DND-41 (cell line): ENCODE data around the gene CDH2.

ENCODE experiments used
- ATAC-seq: fragments of 200-7000 bp; cut with Tn5 transposase; 3 replicates; pipeline ENCODE4 v1.9.1; 2021; ENCODE audit warnings: low read depth; ENCODE audit not compliant: insufficient read depth
- DNase-seq: peaks from one replicate; pipeline ENCODE4 v3.0.0-alpha.2; 2020
- H2AFZ ChIP-seq: 2 replicates; pipeline ENCODE4 v1.6.0; 2012; ENCODE audit warnings: low read depth, low read length
- H3K27ac ChIP-seq: 2 replicates; pipeline ENCODE4 v1.5.1; 2012; ENCODE audit warnings: low read length, inconsistent platforms
- H3K27me3 ChIP-seq: fragments of 200-600 bp; sonication (generic); 2 replicates; pipeline ENCODE4 v1.6.0; 2012; ENCODE audit warnings: low read length, mild to moderate bottlenecking, inconsistent platforms; ENCODE audit not compliant: insufficient read depth, poor library complexity
- H3K36me3 ChIP-seq: 2 replicates; pipeline ENCODE4 v1.5.1; 2012; ENCODE audit warnings: low read length, inconsistent platforms; ENCODE audit not compliant: insufficient read depth
- H3K4me1 ChIP-seq: 2 replicates; pipeline ENCODE4 v1.5.1; 2012; ENCODE audit warnings: mild to moderate bottlenecking, low read length; ENCODE audit not compliant: insufficient read depth
- H3K4me2 ChIP-seq: 2 replicates; pipeline ENCODE4 v1.6.0; 2012; ENCODE audit warnings: mild to moderate bottlenecking, moderate library complexity, low read length, inconsistent platforms; ENCODE audit not compliant: insufficient read depth
- H3K4me3 ChIP-seq, 2 experiments: fragments of 200-600 bp in 1 of 2; shearing (Covaris generic) in 1 of 2; 2 replicates each; pipeline ENCODE4 v1.5.1; 2012 to 2016; ENCODE audit warnings: inconsistent platforms in 2 of 2, low read length in 2 of 2, mild to moderate bottlenecking in 2 of 2, low read depth in 1 of 2, moderate library complexity in 1 of 2
- H3K79me2 ChIP-seq: 2 replicates; pipeline ENCODE4 v1.6.0; 2012; ENCODE audit warnings: low read length, inconsistent platforms; ENCODE audit not compliant: insufficient read depth
- H3K9ac ChIP-seq: 2 replicates; pipeline ENCODE4 v1.6.0; 2012; ENCODE audit warnings: low read depth, mild to moderate bottlenecking, inconsistent platforms, low read length, moderate library complexity
- H3K9me3 ChIP-seq: 2 replicates; pipeline ENCODE4 v1.5.1; 2012; ENCODE audit warnings: low read length, moderate library complexity, mild to moderate bottlenecking, inconsistent platforms; ENCODE audit not compliant: insufficient read depth, severe bottlenecking
- H4K20me1 ChIP-seq: 2 replicates; pipeline ENCODE4 v1.6.0; 2012; ENCODE audit warnings: low read length; ENCODE audit not compliant: insufficient read depth
- EZH2 ChIP-seq: IDR thresholded peaks from 3 replicates; pipeline ENCODE4 v1.6.1; 2012; ENCODE audit warnings: borderline replicate concordance, low read depth, mild to moderate bottlenecking, moderate library complexity, low read length, inconsistent platforms; ENCODE audit not compliant: severe bottlenecking
- TF ChIP-seq, protein P1 (sequence below): IDR thresholded peaks from 2 replicates; pipeline ENCODE4 v1.5.1; 2012; ENCODE audit warnings: borderline replicate concordance, low read length, moderate library complexity, mild to moderate bottlenecking; ENCODE audit not compliant: poor library complexity, severe bottlenecking; ENCODE audit errors: extremely low read depth

Gene CDH2

DNA sequence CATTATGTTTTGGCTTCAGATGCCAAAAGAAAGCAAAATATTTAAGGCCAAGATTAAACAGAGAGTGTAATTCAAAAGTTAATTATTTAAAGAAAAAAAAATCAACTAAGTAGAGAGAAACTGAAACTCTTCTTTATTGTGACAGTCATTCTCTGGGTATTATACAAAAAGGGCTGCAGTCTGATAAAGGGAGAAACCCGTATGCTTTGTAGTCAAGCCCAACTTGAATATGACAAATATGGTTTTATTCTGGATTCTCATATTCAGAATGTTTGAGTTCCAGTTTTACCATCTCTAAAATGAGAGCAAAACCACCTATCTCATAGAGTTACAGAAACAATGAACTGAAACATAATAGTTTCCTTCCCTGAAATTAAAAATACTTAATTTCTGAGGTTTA, 8.2 kb downstream of the CDH2 start:
- Histone ChIP-seq H3K9ac (no peak overlapping the region), H3K4me3 (no peak overlapping the region), H3K4me1 (no peaks in the 10 kb centered on the region)

DNA sequence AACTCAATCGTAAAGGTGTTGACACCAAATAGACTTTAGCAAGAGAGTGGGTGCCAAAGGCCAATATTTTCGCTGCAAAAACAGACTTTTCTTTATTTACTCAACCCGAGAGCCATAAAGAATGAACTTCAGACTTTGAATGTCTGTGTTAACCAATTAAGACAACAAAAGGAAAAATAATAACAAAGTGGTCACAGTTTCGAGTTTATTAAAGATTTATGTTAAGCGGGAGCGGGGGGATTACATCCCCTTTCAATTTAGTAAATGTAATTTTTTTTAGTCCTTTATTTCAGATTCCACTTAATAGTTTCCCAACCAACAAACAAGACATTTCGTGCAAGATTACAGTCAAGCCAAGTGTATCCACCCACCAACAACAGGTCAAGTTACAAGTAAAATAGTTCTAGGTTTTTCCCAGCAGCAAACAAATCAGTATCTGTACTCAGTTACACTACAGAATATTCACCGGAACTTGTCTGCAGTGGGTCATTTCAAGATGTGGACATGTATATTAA, 9.0 kb downstream of the CDH2 start:
- ATAC-seq (no peak), DNase-seq (no peak)
- no peak overlapping the region for H2AFZ ChIP-seq
- H3K9ac ChIP-seq = no peak overlapping the region
- H3K4me1 ChIP-seq = no peaks in the 10 kb centered on the region
- H3K4me2 ChIP-seq = no peak overlapping the region
- H3K9me3 ChIP-seq = no peaks in the 10 kb centered on the region
- peaks cover 9% of the 10 kb centered on the region; the same call in 1 of the 2 replicates for H4K20me1 ChIP-seq
- H3K27me3 ChIP-seq = no peaks in the 10 kb centered on the region
- H3K27ac ChIP-seq = no peak overlapping the region
- H3K79me2 ChIP-seq = peaks cover 93% of the 10 kb centered on the region
- TF ChIP-seq, protein P1, sequence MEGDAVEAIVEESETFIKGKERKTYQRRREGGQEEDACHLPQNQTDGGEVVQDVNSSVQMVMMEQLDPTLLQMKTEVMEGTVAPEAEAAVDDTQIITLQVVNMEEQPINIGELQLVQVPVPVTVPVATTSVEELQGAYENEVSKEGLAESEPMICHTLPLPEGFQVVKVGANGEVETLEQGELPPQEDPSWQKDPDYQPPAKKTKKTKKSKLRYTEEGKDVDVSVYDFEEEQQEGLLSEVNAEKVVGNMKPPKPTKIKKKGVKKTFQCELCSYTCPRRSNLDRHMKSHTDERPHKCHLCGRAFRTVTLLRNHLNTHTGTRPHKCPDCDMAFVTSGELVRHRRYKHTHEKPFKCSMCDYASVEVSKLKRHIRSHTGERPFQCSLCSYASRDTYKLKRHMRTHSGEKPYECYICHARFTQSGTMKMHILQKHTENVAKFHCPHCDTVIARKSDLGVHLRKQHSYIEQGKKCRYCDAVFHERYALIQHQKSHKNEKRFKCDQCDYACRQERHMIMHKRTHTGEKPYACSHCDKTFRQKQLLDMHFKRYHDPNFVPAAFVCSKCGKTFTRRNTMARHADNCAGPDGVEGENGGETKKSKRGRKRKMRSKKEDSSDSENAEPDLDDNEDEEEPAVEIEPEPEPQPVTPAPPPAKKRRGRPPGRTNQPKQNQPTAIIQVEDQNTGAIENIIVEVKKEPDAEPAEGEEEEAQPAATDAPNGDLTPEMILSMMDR = no peak
- no peak for TF ChIP-seq EZH2
- no peak overlapping the region for H3K4me3 ChIP-seq
- H3K36me3 ChIP-seq = no peaks in the 10 kb centered on the region

More for the DNA sequence above, 8.2 kb downstream of the CDH2 start:
- Histone ChIP-seq H4K20me1 (peaks cover 9% of the 10 kb centered on the region; the same call in 1 of the 2 replicates), H2AFZ (no peak overlapping the region), H3K9me3 (no peaks in the 10 kb centered on the region), H3K27me3 (no peaks in the 10 kb centered on the region), H3K27ac (no peak overlapping the region), H3K36me3 (no peaks in the 10 kb centered on the region), H3K4me2 (no peak overlapping the region), H3K79me2 (peaks cover 93% of the 10 kb centered on the region)
- DNase-seq (no peak), ATAC-seq (no peak)
- no peak for TF ChIP-seq EZH2
- TF ChIP-seq, protein P1 = no peak

DNA sequence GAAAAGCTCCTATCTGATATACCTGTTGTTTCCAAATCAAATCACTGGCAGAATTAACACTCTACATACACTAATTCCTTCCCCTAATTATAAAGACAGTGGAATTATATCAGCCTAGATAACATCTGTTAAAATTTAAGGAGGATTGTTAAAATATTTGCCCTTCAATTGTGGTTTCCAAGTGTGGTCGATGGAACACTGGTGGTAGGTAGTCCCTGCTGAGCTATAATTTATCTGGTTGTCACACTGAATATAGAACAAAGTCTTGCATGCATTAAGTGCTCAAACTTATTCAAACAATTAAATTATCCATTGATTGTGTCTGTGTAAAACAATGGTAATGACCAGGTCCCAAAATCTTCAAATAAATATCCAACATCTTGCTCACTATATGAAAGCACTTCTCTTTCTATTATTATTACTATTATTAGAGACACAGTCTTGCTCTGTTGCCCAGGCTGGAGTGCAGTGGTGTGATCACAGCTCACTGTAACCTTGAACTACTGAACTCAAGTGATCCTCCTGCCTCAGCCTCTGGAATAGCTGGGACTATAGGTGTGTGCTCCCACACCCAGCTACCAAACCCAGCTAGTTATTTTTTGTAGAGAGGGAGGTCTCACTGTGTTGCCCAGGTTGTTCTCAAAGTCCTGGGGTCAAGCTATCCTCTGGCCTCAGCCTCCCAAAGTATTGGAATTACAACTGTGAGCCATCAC, 12.0 kb downstream of the CDH2 start:
- no peak for ATAC-seq
- Histone ChIP-seq H3K79me2 (peaks cover 93% of the 10 kb centered on the region), H3K27ac (no peak overlapping the region), H3K4me2 (no peak overlapping the region), H2AFZ (no peak overlapping the region), H3K27me3 (no peaks in the 10 kb centered on the region), H3K9ac (no peak overlapping the region), H3K4me1 (no peaks in the 10 kb centered on the region), H4K20me1 (peaks cover 27% of the 10 kb centered on the region), H3K4me3 (no peak overlapping the region), H3K36me3 (no peaks in the 10 kb centered on the region), H3K9me3 (no peaks in the 10 kb centered on the region)
- DNase-seq = no peak
- TF ChIP-seq, protein P1 = no peak
- no peak for TF ChIP-seq EZH2
